GM03348 (cell line): ENCODE data around the gene SLC6A15.
A peak's percentile ranks its signal among the peaks of the same experiment; 100 is the strongest.

Source experiments
- DNase-seq: peaks from one replicate; pipeline ENCODE4 v3.0.0; 2012; ENCODE audit warnings: low spot score

The SLC6A15 gene

GRCh38 chr12:84874825-84875139, 37.8 kb downstream of the SLC6A15 start:
- DNase-seq = no peak

DNA sequence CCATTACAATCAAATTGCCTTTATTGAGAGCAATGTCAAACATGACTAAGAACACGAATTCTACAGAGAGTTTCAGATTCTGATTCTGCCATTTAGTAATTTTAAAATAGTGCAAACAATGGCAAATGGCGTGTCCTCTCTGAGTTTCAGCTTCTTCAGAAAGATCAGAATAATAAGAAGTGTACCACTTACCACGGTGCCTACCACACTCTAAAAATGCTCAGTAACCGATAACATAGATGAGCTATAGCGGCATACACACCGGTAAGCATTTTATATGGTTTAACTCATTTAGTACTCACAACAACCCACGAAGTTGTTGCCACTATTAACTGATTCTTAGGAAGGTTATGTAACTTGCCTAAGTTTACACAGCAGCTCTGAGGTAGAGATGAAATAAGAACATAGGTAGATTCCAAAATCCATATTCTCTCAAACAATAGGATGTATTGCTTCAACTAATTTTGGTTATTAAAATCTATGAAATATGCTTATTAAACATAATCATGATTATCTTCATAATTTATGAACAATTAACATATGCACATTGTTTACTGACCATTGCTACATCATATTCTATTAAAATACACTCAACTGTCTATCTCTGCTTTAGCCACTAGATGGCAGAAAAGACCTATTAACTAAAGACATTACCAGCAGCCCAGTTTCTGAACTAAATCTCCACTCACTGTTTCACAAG, 38.3 kb downstream of the SLC6A15 start:
- DNase-seq = peak; percentile 54

- DNase-seq = no peak
These were observed 50.4 kb downstream of the SLC6A15 start for GRCh38 chr12:84862186-84862585.

DNA sequence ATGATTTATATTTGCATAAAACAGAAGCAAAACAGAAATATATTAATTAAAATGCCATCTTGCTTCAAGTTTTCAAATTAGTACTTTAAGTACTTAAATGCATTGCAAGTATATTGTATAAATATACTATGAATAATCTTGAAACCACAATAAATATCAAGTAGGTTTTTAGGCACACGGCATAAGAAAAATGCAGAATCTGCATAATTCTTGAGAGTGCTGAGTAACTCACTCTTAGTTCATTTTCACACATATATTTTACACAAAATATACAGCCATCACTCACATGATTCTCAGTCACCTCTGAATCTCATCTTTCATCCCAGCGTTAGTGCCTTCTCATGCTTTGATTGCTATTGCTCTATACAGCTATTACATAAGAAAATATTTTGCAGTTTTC, 51.9 kb downstream of the SLC6A15 start:
- DNase-seq = no peak

- DNase-seq = no peak
These were observed 53.8 kb downstream of the SLC6A15 start for GRCh38 chr12:84858796-84859195.

GRCh38 chr12:84857525-84858208, 54.9 kb downstream of the SLC6A15 start:
- DNase-seq = no peak

- DNase-seq = no peak
These were observed 56.3 kb downstream of the SLC6A15 start for GRCh38 chr12:84856156-84856900.

- no peak for DNase-seq
These were observed 68.9 kb downstream of the SLC6A15 start for GRCh38 chr12:84843593-84844144.

GRCh38 chr12:84842406-84843013, 70.1 kb downstream of the SLC6A15 start:
- DNase-seq = peak; percentile 41

DNA sequence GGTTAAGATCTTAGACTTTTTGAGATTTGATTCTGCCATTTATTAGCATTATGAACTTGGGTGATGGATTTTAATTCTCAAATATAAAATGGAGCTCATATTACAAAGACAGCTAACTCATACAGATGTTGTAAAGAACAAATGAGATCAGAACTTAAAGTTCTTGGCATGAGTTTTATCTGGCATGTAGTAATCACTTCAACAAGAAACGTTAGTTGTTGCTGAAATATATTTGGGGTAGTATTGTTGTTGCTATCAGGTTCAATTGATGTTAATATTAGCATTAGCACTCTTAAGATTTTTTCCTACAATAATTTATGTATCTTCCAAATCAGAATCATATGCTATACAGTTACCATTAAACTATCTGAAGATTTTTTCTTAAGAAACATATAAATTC, 71.0 kb downstream of the SLC6A15 start:
- no peak for DNase-seq

DNA sequence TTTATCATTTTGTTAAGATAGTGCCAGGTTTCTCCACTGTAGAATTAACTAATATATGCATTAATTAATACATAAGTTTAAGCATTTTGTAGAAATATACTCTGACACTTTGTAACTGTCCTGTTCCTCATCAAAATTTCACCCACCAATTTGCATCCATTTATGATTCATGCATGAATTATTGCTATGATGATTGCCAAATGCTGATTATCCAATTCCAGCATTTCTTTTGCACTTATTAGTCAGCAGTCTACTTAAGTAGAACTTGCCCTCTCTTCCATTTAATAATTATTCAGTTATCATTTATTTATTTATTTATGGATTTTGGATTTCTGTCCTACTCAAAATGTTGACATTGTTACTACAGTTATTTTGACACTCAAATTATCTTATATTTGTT, 72.2 kb downstream of the SLC6A15 start:
- peak; percentile 13 for DNase-seq

DNA sequence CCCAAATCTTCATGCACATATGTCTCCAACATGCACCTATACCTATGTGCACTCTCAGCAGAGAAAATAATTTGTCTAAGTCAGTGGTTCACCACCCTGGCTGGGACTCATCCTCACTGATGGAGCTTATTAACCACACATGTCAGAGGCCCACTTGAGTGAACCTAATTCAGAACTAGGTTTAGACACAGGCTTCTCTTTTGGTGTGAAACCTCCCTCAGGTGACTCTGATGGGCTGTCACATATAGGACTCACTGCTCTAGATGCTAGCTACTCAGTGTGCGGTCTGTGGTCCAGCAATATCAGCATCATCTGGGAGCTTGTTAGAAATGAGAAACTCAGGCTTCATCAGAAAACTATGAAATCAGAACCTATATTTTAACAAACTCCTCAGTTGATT, 85.7 kb downstream of the SLC6A15 start:
- no peak for DNase-seq

DNA sequence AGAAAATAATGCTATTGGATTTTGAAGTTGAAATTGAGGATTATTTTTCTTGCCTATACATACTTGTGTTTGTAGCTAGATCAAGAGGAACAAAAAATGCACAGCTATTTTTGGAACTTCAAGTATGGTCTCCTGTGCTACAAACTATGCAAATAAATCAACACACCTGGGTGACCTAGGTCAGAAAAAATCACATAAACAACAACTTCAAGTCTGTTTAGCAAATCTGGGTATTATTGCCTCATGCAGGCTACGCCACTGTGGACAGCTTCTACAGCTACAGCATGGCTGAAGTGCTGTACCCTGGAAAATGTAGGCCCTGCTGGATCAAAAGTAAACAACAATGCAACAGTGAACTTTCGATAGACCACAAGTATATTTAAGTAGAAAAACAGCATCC, 87.5 kb downstream of the SLC6A15 start:
- DNase-seq = no peak

DNA sequence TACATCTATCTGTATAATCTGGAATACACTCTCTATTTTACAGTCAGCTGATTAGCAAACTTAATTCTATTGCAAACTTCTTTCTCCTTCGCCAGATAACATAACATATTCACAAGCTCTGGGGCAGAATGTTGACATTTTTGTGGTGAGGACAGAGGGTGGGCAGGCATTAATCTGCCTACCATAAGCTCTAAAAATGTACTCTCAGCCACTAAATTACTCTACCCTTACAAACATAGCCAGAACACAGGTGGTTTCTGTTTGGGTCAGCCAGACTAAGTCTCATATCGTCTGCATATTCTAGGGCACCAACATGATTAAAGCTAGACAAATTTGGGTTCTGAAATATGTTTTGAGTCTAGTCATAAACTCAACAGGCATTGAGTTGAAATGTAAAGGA, 90.1 kb downstream of the SLC6A15 start:
- DNase-seq = peak; percentile 42

DNA sequence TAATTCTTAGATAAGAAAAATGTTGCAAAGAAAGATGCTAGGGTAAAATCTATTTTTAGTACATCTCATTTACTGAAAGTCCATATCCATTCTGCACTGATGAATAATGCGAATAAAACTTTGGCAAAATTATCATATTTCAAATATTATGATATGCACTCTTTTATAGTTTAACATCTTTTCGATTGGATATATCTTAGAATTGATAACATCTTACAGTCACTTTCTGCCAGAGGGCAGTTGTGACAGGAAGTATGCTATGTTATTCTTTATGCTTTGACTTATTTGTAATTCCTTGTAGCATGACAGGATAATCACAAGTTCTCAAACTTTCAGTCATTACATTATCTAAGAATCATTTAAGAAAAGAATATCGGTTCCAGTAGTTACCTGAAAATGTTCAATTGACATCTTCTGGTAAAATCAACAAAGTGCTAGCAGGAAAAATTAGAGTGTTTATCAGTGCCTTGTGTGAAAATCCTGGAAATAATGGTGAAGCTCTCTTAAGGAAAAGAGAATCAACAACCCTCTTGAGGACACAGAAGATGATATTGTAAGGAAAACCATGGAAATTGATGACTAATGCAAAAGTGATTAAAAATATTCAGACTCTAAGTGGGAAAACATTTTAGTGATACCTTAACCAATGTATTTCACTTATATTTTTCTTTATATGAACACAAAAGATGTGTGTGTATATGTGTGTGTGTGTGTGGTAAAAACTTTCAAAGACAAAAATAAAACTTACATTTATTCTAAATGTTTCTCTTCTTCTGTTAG, 95.5 kb downstream of the SLC6A15 start:
- no peak for DNase-seq

DNA sequence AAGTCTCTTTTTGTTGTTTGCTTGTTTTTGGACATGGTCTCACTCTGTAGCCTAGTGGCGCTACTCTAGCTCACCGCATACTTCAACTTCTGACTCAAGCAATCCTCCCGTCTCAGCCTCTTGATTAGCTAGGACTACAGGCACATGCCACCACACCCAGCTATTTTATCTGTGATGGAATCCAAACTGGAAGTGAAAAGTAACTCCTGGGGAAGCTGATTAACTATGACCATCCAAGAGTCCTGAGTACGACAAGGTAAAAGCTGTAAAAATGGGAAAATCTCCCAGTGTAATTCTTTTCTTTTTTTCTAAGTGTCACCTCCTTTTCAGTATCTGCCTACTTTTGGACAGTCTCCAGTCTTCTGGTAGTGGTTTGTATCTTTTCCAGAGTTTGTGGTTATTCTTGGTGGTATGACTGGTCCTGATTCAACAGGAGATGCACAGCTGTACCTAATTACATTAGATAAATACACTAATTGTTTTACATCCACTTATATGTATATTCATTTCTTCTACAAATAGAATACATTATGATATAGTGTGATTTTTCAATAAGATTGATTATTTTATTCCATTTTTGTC, 97.8 kb downstream of the SLC6A15 start:
- peak; percentile 16 for DNase-seq

- DNase-seq = no peak
These were observed 98.6 kb downstream of the SLC6A15 start for GRCh38 chr12:84813780-84814663.

DNA sequence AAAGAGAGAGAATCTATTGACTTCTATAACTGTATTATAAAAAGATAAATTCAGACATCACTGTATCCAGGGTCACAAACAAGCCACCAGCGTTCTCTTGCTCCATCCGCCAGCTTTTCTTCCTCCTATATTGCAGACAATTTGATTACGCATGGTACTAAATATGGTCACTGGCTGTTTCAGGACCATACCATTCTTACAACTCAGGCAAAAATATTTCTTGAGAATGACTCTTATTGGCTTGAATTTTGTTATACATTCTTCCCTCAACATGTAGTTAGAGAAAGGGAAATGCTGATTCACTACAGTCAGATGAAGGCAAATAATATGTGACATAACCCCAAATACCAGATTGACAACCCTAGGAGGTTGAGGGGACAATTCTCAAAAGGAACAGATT, 101.3 kb downstream of the SLC6A15 start:
- no peak for DNase-seq

- DNase-seq = no peak
These were observed 102.0 kb downstream of the SLC6A15 start for GRCh38 chr12:84810611-84811010.
